BLaER1 treated with 17β-estradiol and CSF1 and Interleukin-3, amounts not matched to agents 10 nM and 100 nM (cell line): ENCODE results near the gene TMIGD2.
"Not testable (repeated sequence)": the region's sequence is repeated elsewhere in the genome, so short reads cannot be mapped to it uniquely, and the experiment has no call there.

Source experiments
- H3K27ac ChIP-seq, 11 experiments: shearing (Covaris generic); formaldehyde crosslinking; 2 replicates each; pipeline ENCODE4 v1.8.1; 2022
- H3K27me3 ChIP-seq, 11 experiments: shearing (Covaris generic); formaldehyde crosslinking; 2 replicates each; pipeline ENCODE4 v1.8.1; 2022
- H3K36me3 ChIP-seq, 11 experiments: shearing (Covaris generic); formaldehyde crosslinking; 2 replicates each; pipeline ENCODE4 v1.8.1; 2022
- H3K4me1 ChIP-seq, 10 experiments: shearing (Covaris generic); formaldehyde crosslinking; 2 replicates each; pipeline ENCODE4 v1.8.1; 2022
- H3K4me2 ChIP-seq, 11 experiments: shearing (Covaris generic); formaldehyde crosslinking; 2 replicates each; pipeline ENCODE4 v1.8.1; 2022
- H3K4me3 ChIP-seq, 10 experiments: shearing (Covaris generic); formaldehyde crosslinking; 2 replicates each; pipeline ENCODE4 v1.8.1; 2022
- H3K9ac ChIP-seq, 11 experiments: shearing (Covaris generic); formaldehyde crosslinking; 2 replicates each; pipeline ENCODE4 v1.8.1; 2022
- H3K9me3 ChIP-seq, 11 experiments: shearing (Covaris generic); formaldehyde crosslinking; replicated peaks in 1 of 11; 2 replicates each; pipeline ENCODE4 v1.8.1; 2022
- H4K20me1 ChIP-seq, 11 experiments: shearing (Covaris generic); formaldehyde crosslinking; 2 replicates each; pipeline ENCODE4 v1.8.1; 2022
- Cebpa-rat ChIP-seq, 11 experiments: shearing (Covaris generic); IDR thresholded peaks; 2 replicates each; pipeline ENCODE4 v1.8.1; 2022

Gene TMIGD2, protein sequence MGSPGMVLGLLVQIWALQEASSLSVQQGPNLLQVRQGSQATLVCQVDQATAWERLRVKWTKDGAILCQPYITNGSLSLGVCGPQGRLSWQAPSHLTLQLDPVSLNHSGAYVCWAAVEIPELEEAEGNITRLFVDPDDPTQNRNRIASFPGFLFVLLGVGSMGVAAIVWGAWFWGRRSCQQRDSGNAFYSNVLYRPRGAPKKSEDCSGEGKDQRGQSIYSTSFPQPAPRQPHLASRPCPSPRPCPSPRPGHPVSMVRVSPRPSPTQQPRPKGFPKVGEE

DNA sequence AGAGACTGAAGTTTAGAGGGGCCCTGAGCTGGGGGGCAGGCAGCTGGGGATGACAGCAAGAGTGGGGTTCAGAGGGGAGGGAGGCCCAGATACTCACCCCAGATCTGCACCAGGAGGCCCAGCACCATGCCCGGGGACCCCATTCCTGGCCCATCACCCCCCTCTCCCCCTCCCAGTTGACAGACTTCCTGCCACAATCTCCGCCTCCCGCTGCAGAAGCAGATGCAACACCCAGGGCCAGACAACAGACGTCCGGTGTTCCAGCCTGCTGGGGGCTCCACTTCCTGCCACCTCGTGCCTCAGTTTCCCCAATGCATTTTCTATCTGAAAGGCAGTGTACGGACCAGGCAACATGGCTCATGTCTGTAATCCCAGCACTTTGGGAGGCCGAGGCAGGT lies at the start of gene TMIGD2:
Gene TMIGD2, minus strand, starts transcription at position 147 of the 398 bp plus-strand sequence. Its CDS starts 4 bp downstream, at position 143.
- H3K9me3 ChIP-seq: no peaks in the 10 kb centered on the region
- H3K36me3 ChIP-seq: peaks cover 0 to 8% (median 0%) of the 10 kb centered on the region in 11 experiments; a peak in 4 of 22 replicates
- H3K9ac ChIP-seq: peak within 1 kb of the TSS in 9 of 11 experiments; percentile 21 to 65 (median 36); a peak in 14 of 22 replicates
- peaks cover 10 to 53% (median 41%) of the 10 kb centered on the region in 10 experiments; a peak in 19 of 20 replicates for H3K4me1 ChIP-seq
- peak within 1 kb of the TSS in 2 of 10 experiments; percentile 13 to 41; a peak in 3 of 20 replicates for H3K4me3 ChIP-seq
- no peaks in the 10 kb centered on the region for H3K27me3 ChIP-seq
- H4K20me1 ChIP-seq: no peaks in the 10 kb centered on the region; a peak in 1 of 22 replicates
- H3K4me2 ChIP-seq: peak within 1 kb of the TSS in 9 of 11 experiments; percentile 31 to 85 (median 74); a peak in 19 of 22 replicates
- peak within 1 kb of the TSS in 5 of 11 experiments; percentile 2 to 47 (median 39); a peak in 8 of 22 replicates for H3K27ac ChIP-seq
- no peak for TF ChIP-seq Cebpa-rat (IDR thresholded peaks at IDR 0.05)

DNA sequence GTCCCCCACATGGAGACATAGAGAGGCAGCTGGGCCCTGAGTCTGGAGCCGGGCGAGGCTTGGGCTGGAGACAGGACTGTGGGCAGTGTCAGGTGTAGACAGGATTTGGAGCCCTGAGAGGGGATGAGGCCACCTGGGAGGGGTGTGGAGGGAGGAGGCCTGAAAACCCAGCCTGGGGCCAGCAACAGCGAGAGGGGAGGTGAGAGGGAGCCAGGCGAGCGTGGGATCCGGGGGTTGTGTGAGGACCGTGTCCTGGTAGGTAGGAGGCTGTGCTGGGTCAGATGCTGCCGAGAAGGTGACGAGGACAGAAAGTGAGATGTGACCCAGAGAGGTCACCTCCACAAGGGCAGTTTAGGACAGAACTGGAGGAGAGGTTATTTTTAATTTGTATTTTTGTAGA lies 48.5 kb upstream of the TMIGD2 start:
- Histone ChIP-seq H3K4me3 (no peak overlapping the region), H3K9ac (peak overlapping the region in 4 of 11 experiments; percentile 7 to 25 (median 16); a peak in 3 of 22 replicates), H3K4me2 (no peak overlapping the region), H3K27me3 (no peaks in the 10 kb centered on the region), H3K9me3 (no peaks in the 10 kb centered on the region), H3K36me3 (peaks cover 25 to 78% (median 60%) of the 10 kb centered on the region in 11 experiments), H4K20me1 (peaks cover 0 to 43% (median 3%) of the 10 kb centered on the region in 11 experiments; a peak in 4 of 22 replicates), H3K27ac (no peak overlapping the region), H3K4me1 (no peaks in the 10 kb centered on the region; a peak in 3 of 20 replicates)
- TF ChIP-seq Cebpa-rat (IDR thresholded peaks at IDR 0.05): no peak

DNA sequence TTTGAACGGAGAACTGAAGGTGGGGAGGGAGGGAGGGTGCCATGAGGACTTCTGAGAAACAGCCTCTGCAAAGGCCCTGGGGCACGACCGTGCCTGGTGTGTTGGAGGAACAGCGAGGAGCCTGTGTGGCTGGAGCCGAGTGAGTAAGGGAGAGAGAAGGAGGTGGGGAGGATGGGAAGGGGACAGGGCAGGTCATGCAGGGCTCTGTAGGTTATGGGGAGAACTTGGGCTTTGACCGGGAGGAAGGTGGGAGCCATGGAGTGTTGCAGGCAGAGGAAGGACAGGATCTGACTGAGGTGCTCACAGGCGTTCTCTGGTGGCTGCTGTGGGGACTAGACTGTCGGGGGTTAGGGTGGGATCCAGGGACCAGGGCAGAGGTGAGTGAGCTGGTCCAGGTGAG lies 47.9 kb upstream of the TMIGD2 start:
- Histone ChIP-seq H3K9ac (peak overlapping the region in 1 of 11 experiments; percentile 7; a peak in 1 of 22 replicates), H3K36me3 (peaks cover 28 to 78% (median 61%) of the 10 kb centered on the region in 11 experiments), H3K4me3 (no peak overlapping the region), H3K27me3 (no peaks in the 10 kb centered on the region), H4K20me1 (peaks cover 0 to 48% (median 3%) of the 10 kb centered on the region in 11 experiments; a peak in 4 of 22 replicates), H3K9me3 (no peaks in the 10 kb centered on the region), H3K4me2 (no peak overlapping the region), H3K27ac (no peak overlapping the region), H3K4me1 (peaks cover 0 to 5% (median 0%) of the 10 kb centered on the region in 10 experiments; a peak in 3 of 20 replicates)
- TF ChIP-seq Cebpa-rat (IDR thresholded peaks at IDR 0.05): no peak

DNA sequence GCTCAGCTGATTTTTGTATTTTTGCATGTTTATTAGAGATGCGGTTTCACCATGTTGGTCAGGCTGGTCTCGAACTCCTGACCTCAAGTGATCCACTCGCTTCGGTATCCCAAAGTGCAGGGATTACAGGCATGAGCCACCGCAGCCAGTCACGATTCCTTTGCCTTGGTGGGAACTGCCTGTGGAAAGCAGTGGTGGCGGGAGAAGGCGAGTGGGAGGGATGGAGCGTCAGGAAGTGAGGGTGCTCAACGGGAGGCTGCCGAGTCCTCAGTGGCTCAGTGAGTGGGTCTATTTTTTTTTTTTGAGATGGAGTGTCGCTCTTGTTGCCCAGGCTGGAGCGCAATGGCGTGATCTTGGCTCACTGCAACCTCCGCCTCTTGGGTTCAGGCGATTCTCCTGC lies 47.0 kb upstream of the TMIGD2 start:
- not testable (repeated sequence) for H3K27ac ChIP-seq, H3K9me3 ChIP-seq, H3K4me2 ChIP-seq, H3K9ac ChIP-seq, H3K27me3 ChIP-seq, H3K4me3 ChIP-seq
- Histone ChIP-seq H3K4me1 (peaks cover 4 to 10% (median 6%) of the 10 kb centered on the region in 10 experiments), H3K36me3 (peaks cover 28 to 70% (median 53%) of the 10 kb centered on the region in 11 experiments), H4K20me1 (peaks cover 0 to 40% (median 3%) of the 10 kb centered on the region in 11 experiments; a peak in 6 of 22 replicates)

DNA sequence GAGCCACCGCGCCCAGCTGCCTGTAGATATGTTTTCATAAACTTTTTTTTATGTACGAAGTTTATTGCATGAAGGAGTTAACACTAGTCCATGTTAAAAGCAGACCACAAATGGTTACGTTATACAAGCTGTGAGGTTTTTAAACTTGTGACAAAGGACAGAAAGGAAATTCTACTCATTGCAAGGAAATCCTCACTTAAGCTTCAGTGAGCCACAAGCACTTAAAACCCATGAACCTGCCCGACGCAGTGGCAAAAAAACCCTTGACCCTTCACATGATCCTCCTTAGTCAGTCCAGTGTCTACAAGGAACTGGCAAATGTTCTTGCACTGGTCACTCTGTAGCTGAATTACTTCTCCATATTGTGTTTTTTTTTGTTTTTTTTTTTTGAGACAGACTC lies 45.3 kb upstream of the TMIGD2 start:
- H3K4me1 ChIP-seq: peaks cover 9 to 15% (median 10%) of the 10 kb centered on the region in 10 experiments
- H3K27ac ChIP-seq: no peak overlapping the region
- H3K4me2 ChIP-seq: no peak overlapping the region
- peaks cover 0 to 27% (median 0%) of the 10 kb centered on the region in 11 experiments; a peak in 6 of 22 replicates for H4K20me1 ChIP-seq
- H3K9me3 ChIP-seq: no peaks in the 10 kb centered on the region
- no peak overlapping the region for H3K9ac ChIP-seq
- TF ChIP-seq Cebpa-rat (IDR thresholded peaks at IDR 0.05): no peak
- no peaks in the 10 kb centered on the region for H3K27me3 ChIP-seq
- H3K36me3 ChIP-seq: peaks cover 28 to 58% (median 42%) of the 10 kb centered on the region in 11 experiments
- H3K4me3 ChIP-seq: no peak overlapping the region

DNA sequence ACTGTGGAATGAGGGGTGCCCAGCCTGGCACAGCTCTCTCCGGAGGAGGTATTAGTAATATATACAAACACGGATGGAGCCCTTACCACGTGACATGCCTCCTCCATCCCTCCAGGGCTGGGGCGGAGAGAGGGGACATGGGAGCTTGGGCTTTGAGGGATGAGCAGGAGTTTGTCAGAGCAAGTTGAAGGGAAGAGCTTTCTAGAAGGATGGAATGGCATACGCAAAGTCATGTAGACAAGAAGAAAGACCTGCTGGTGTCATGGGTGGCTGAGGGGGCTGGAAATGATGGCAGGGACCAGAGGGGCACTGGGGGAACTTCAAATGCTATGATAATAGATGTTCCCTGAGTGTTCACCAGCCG lies 43.8 kb upstream of the TMIGD2 start:
- Histone ChIP-seq H3K9ac (no peak overlapping the region), H3K9me3 (no peaks in the 10 kb centered on the region), H3K27me3 (no peaks in the 10 kb centered on the region), H4K20me1 (peaks cover 0 to 20% (median 0%) of the 10 kb centered on the region in 11 experiments; a peak in 6 of 22 replicates), H3K4me3 (no peak overlapping the region), H3K27ac (no peak overlapping the region), H3K4me1 (peaks cover 16 to 28% (median 18%) of the 10 kb centered on the region in 10 experiments), H3K36me3 (peaks cover 28 to 53% (median 41%) of the 10 kb centered on the region in 11 experiments), H3K4me2 (no peak overlapping the region)
- TF ChIP-seq Cebpa-rat (IDR thresholded peaks at IDR 0.05): no peak

DNA sequence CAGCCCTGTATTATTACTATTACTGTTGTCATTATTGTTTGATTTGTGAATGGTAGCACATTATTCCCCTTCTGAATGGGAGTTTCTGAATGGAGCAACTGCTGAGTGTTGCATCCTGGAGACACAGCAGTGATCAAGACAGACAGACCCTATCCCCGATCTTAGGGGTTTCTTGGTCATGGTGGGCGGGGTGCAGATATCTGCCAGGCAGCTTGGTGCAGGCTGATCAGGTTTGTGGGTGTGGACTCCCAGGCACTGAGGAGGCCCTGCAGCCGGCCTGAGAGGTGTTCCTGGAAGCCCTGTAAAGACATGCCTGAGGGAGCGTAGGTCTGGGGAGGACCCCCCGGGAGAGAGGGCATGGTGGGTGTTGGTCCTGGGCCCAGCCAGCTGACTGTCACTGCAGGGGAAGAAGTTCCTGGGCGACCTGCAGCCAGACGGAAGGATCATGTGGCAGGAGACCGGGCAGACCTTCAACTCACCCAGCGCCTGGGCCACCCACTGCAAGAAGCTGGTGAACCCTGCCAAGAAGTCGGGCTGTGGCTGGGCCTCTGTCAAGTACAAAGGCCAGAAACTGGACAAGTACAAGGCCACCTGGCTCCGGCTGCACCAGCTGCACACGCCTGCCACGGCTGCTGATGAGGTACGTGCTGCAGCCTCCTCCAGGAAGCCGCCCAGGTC lies 43.3 kb upstream of the TMIGD2 start:
- H3K4me1 ChIP-seq: peaks cover 16 to 28% (median 18%) of the 10 kb centered on the region in 10 experiments
- no peak overlapping the region for H3K4me3 ChIP-seq
- no peaks in the 10 kb centered on the region for H3K27me3 ChIP-seq
- no peak overlapping the region for H3K9ac ChIP-seq
- H3K27ac ChIP-seq: no peak overlapping the region
- no peak for TF ChIP-seq Cebpa-rat (IDR thresholded peaks at IDR 0.05)
- H3K9me3 ChIP-seq: no peaks in the 10 kb centered on the region
- peaks cover 0 to 20% (median 0%) of the 10 kb centered on the region in 11 experiments; a peak in 6 of 22 replicates for H4K20me1 ChIP-seq
- peaks cover 24 to 47% (median 36%) of the 10 kb centered on the region in 11 experiments for H3K36me3 ChIP-seq
- no peak overlapping the region; a peak in 1 of 22 replicates for H3K4me2 ChIP-seq

DNA sequence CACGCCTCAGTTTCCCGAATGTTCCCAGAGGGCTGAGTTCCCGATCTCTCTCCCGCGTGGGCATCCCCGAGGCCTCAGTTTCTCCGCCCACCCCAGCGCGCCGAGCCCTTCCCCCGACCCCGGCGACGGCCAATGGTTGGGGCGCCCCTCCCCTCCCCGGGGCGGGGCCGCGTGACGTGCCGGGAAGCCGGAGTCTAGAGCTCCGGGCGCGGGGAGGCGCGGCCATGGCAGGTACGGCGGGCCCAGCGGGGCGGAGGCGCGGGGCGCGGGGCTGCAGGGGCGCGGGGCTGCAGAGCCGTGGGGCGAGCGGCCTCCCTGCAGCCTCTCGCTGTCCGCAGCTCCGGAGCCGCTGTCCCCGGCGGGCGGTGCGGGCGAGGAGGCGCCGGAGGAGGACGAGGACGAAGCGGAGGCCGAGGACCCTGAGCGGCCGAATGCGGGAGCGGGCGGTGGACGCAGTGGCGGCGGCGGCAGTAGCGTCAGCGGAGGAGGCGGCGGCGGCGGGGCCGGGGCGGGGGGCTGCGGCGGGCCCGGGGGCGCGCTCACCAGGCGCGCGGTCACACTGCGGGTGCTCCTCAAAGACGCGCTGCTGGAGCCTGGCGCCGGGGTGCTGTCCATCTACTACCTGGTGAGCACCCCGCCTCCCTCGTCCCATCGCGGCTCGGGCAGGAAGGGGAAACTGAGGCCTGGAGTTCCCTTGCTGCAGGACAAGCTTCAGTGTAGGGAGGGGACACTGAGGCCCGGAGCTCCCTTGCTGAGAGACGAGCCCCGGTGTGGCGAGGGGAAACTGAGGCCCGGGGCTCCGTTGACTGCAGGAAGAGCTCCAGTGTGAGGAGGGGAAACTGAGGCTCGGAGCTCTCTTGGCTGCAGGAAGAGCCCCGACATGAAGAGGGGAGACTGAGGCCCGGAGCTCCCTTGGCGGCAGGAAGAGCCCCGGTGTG lies 41.5 kb upstream of the TMIGD2 start, which contains the start of gene MPND:
Gene MPND, plus strand, starts transcription at position 193 of the 938 bp plus-strand sequence. Its CDS starts 32 bp downstream, at position 225.
- Histone ChIP-seq H3K4me3 (peak within 1 kb of the TSS; percentile 61 to 82 (median 70)), H3K9me3 (no peaks in the 10 kb centered on the region), H3K4me1 (peaks cover 21 to 34% (median 24%) of the 10 kb centered on the region in 10 experiments), H4K20me1 (peaks cover 0 to 20% (median 0%) of the 10 kb centered on the region in 11 experiments; a peak in 5 of 22 replicates), H3K9ac (peak within 1 kb of the TSS; percentile 72 to 89 (median 84)), H3K4me2 (peak within 1 kb of the TSS; percentile 92 to 100 (median 99)), H3K27ac (peak within 1 kb of the TSS; percentile 25 to 89 (median 84); a peak in 21 of 22 replicates), H3K36me3 (peaks cover 18 to 31% (median 25%) of the 10 kb centered on the region in 11 experiments), H3K27me3 (no peaks in the 10 kb centered on the region)
- TF ChIP-seq Cebpa-rat (IDR thresholded peaks at IDR 0.05): no peak
